Lower leg skin (tissue), 3 donors: ENCODE results near the gene ADARB2.
"Not testable (repeated sequence)": the region's sequence is repeated elsewhere in the genome, so short reads cannot be mapped to it uniquely, and the experiment has no call there.

Experiments used
- POLR2A ChIP-seq, 2 donors: fragments of 450-650 bp; IDR thresholded peaks; one replicate each; pipeline ENCODE4 v1.6.1; 2016 to 2017; ENCODE audit warnings: antibody characterized with exemption in 2 of 2, mild to moderate bottlenecking in 1 of 2, moderate library complexity in 1 of 2
- TF ChIP-seq, protein P1 (sequence below), 3 donors: fragments of 450-650 bp; IDR thresholded peaks; one replicate each; pipeline ENCODE4 v1.5.1; 2016; ENCODE audit warnings: antibody characterized with exemption in 3 of 3, mild to moderate bottlenecking in 3 of 3, moderate library complexity in 2 of 3

DNA sequence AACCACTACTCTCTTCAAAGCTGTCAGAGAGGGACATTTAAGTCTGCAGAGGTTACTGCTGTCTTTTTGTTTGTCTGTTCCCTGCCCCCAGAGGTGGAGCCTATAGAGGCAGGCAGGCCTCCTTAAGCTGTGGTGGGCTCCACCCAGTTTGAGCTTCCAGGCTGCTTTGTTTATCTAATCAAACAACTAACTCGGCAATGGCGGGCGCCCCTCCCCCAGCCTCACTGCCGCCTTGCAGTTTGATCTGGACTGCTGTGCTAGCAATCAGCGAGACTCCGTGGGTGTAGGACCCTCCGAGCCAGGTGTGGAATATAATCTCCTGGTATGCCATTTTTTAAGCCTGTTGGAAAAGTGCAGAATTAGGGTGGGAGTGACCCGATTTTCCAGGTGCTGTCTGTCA is 510.4 kb downstream of the ADARB2 start:
- TF ChIP-seq, protein P1, sequence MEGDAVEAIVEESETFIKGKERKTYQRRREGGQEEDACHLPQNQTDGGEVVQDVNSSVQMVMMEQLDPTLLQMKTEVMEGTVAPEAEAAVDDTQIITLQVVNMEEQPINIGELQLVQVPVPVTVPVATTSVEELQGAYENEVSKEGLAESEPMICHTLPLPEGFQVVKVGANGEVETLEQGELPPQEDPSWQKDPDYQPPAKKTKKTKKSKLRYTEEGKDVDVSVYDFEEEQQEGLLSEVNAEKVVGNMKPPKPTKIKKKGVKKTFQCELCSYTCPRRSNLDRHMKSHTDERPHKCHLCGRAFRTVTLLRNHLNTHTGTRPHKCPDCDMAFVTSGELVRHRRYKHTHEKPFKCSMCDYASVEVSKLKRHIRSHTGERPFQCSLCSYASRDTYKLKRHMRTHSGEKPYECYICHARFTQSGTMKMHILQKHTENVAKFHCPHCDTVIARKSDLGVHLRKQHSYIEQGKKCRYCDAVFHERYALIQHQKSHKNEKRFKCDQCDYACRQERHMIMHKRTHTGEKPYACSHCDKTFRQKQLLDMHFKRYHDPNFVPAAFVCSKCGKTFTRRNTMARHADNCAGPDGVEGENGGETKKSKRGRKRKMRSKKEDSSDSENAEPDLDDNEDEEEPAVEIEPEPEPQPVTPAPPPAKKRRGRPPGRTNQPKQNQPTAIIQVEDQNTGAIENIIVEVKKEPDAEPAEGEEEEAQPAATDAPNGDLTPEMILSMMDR (IDR thresholded peaks at IDR 0.05), result not testable (repeated sequence)
- TF ChIP-seq POLR2A (IDR thresholded peaks at IDR 0.05), result not testable (repeated sequence)
